Epidermal melanocyte (primary cell): ENCODE results near the gene ISOC1.

ENCODE experiments used
- DNase-seq: peaks from one replicate; pipeline ENCODE4 v3.0.0; 2011; ENCODE audit warnings: low spot score; ENCODE audit not compliant: insufficient read length

ISOC1 gene

DNA sequence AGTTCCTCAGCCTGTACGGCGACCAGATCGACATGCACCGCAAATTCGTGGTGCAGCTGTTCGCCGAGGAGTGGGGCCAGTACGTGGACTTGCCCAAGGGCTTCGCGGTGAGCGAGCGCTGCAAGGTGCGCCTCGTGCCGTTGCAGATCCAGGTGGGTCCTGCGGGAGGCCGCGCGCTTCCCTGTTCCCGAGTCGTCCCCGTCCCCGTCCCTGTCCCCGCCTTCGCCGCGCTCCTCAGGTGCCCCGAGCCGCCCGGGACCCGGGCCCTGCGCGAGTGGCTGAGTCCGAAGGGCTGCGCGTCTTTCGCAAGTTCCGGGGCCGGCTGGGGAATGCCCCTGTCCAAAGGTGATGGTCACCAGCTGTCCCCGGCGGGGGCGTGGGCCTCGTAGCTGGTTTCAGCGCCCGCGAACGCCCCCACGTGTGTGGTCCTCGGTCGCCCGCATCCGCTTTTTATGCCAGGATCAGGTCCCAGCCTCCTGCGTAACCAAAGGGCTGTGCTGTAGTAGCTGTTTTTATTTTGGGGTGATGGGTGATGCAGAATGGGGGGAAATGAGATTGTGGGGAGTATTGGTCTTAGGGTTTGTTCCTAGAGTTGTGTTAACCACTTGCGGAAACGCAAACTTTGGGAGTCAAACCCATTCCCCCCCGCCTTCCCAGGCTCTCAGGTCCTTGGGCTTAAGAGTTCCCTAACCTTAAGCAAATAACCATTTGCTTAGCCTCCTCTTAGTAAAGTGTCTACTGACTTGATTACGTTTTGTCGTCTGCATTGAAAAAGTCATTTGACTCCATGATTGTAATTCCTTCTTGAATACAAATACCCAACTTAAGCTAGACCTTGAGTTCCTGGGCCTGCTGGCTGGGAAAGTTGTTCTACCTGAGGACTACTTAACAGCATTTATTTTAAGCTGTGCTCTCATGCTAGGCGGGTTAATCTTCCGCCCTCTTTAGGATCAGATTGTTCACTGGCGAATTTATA is 663 bp downstream of the ISOC1 start:
- DNase-seq = no peak

DNA sequence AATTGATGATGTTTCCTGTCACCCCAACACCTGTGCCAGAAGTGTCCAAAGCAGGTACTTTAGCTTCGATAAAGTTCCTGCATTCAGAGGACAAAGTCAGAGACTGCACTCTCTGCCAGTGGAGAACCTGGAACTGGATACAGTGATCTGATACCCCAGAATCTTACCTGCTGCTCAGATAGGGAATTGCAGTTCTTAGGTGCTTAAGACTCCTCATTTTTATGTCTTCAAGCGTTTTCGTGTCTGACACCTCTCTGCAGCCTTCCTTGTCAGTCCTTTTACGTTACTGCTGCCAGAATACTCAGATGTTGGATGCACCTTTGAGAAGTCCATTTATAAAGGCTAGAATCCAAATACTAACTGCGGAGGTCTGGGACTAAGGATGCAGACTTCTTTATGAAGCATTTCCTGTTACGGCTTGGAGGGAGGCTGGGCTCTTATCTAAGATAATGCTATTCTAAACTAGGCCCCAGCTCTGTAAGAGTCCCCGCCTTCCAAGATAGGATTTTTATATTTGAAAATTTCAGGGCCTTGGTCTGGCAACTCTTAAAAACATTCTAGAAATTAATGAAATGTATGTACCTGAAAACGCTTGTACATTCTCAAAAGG is 1.9 kb downstream of the ISOC1 start:
- DNase-seq = no peak

DNA sequence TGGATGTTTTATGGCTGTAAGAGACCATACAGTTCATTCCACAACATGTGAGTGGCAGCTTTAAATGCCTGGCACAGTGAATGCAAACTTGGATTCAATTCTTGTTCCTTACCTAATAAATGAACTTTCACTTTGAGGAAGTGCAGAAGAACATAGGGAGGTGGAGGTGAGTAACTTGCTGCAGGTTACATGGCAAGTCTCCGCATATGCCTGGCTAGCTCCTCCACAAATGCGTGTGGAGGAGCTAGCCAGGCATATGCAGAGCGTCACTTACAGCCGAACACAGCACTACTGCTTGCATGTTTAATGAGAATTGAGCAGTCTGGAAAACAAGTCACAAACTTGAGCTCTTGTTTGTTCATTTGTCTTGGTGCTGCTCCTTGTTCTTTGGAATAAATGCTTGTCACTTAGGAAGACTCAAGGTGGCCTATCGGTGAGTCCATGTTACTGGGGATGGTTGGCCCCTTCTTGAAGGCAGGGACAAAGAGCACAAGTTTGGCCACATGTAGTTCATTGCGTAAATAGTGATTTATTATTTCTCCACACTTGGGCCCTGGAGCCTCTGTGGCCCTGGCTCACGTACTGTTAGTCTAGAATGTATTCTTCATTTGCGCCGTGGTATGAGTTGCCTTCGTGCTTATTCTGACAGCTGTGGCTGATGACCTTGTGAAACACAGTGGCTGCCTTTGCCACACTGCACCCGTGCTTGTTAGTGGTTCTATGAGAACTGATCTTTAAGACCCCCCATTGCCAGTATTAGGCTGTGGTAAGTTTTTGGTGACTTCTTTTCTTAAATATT is 3.1 kb downstream of the ISOC1 start:
- no peak for DNase-seq

DNA sequence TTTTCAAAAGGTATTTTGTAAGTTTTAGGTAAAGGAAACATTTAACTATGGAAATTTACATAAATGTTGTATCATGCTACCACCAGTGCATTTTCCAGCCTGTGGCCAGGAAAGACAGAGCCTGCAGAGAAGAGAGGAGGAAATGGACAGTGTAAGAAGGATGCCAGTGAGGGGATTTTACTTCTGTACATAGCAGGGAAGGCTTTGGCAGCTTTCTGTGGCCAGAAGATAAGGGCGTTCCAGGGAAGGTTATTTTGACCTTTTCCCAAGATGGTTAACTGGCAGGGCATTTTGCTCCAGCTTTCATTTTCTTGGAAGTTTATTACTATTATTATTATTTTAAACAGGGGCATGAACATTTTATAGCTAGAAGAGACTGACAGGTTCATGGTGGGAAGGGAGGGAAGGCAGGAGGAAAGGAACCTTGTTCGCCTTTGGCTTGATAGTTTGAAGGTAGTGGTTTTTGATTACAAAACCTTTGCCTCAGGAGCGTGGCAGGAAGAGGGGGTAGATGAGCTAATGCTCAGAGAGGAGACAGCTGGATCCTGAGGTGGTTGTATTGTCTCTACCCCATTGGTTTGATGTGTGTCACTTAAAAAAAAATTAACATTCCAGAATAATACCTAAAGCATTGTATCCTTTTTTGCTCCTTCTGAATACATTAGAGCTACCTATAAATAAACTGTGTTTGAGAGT is 4.1 kb downstream of the ISOC1 start:
- no peak for DNase-seq

DNA sequence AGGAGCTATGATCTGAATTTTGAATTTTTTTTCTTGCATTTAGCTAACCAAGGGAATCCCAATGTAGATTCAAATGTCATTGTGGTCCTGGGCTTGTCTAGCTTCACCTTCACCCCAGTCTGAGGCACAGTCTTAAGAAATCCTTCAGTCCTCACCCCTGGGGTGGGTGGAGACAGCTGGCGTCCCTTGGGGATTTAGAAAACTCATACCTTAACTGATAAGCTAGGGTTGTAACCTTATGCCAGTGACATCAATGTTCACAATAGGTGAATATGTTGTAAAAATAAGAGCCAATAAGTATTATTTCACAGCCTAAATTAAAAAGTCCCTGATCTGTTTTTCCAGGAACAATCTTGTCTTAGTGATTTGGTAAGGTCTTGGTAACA is 4.6 kb downstream of the ISOC1 start:
- DNase-seq = no peak

DNA sequence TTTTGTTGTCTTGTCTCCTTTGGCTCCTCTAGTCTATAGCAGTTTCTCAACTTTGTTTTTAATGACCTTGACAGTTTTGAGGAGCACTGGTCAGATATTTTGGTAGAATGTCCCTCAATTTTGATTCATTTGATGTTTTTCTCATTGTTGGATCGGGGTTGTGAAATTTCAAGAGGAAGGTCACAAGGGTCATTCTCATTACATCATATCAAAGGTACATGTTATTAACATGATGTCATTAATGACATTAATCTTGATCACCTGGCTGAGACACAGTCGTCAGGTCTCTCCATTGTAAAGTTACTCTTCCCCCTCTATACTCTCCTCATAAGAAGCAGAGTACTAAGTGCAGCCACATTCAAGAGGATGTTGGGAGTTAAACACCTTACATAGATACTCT is 7.2 kb downstream of the ISOC1 start:
- DNase-seq = no peak

DNA sequence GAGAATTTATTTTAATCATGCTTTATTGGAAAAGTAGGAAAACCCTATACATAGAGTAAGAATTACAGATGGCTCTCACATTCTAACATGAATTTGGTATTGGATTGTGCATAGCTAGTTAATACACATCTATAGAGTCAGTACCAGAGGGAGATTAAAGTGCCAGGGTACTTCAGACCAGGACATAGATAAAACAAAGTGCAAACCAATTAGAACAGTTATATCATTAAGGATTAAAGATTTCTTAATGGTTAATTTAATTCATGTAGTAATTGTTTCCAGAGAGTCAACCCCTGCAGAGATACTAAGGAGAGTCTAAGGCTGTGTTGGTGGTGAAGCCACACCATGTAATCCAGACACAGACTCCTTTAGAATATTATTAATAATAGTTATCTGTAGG is 8.8 kb downstream of the ISOC1 start:
- no peak for DNase-seq

DNA sequence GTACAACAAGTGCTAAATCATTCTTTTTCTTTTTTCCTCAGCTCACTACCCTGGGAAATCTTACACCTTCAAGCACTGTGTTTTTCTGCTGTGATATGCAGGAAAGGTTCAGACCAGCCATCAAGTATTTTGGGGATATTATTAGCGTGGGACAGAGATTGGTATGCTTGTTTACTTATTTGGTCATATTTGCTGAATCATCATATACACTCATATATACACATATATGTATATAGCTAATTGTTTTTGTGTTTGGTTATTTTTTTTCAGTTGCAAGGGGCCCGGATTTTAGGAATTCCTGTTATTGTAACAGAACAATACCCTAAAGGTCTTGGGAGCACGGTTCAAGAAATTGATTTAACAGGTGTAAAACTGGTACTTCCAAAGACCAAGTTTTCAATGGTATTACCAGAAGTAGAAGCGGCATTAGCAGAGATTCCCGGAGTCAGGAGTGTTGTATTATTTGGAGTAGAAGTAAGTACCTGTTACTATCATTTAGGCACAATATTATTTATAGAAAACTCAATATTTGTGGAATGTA is 10.4 kb downstream of the ISOC1 start:
- DNase-seq = no peak

DNA sequence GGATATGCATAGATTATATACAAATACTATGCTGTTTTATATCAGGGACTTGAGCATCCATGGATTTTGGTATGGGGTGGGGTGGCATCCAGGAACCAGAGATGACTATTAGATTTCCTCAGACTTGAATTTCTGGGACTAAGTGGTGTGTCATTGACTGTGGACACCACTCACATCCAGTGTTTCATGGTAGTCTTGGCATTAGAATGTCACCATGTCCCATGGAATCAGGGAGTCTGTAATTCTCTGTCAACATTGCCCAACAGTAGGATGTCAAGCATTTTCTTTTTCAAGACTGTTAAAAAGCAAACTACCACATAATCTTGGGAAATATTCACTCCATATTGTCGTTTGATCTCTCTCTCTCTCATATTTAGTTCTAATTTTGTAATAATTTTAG is 13.1 kb downstream of the ISOC1 start:
- DNase-seq = no peak

DNA sequence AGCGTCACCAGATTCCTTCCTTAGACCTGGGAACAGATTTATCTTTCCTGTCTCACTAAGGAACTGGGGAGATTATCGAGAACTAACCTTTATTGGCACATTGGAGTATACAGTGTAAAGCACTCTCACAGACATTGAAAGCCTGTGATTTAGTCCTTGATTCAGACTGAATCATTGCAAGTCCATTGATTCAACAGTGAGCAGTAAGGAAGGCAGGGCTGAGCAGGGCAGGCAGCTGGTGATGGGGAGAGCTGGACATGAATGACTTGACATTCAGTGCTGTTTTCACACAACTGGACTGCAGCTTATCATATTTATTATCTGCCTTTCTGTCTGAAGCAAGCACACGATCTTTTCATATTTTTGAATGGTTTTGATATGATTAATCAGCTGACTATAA is 16.2 kb downstream of the ISOC1 start:
- DNase-seq = no peak

DNA sequence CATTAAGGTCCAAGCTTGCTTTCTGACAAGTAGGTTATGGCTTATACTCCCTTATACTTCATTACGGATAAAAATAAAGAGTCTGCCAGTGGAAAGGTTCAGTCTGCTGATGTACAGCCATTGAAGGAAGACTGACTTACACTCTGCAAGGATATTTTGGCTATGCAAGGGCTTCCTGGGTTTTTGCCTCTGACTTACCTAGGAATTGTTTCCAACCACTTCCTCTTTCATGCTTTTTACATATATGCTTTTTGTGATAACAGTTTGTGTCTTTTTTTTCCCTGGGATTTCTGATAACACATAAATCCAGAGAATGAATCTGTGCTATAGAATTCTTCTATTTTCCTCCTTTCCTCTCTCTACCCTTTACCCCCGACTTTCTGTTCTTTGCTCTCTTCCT is 16.8 kb downstream of the ISOC1 start:
- DNase-seq = no peak

DNA sequence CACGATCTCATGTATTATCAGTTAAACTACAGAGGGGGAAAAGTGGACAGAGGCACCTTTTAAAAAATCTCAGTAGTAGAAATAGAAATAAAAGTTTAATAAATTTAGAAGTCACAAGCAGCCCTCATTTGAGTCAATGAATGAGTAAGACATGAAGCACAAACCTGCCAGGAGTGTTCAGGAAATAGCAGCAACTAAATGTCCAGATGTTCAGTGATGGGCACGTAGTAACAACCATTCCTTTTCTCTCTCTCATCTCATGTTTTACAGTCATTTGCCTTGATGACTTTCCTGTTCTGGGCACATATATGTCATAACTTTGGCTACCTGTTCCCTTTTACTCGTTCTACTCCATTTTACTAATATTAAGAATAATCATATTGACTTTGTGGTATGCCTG is 17.7 kb downstream of the ISOC1 start:
- no peak for DNase-seq

DNA sequence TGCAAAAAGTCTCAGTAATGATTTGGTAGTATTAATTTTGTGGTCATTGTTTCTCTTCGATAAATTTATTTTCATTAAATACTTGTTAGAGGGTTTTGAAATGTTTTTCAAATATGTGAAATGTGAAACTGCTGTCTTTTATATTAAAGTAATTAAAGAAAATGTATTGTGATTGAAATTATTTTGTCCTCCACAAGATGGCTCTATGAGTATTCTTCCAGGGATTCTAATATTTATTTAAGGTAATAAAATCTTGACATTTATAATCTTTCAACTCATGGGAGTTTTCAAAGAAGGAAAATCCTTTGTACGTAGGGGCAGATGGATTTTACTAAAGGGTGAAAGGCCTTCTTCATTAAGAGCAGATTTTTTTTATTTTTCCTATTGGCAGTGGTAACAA is 19.3 kb downstream of the ISOC1 start:
- no peak for DNase-seq

DNA sequence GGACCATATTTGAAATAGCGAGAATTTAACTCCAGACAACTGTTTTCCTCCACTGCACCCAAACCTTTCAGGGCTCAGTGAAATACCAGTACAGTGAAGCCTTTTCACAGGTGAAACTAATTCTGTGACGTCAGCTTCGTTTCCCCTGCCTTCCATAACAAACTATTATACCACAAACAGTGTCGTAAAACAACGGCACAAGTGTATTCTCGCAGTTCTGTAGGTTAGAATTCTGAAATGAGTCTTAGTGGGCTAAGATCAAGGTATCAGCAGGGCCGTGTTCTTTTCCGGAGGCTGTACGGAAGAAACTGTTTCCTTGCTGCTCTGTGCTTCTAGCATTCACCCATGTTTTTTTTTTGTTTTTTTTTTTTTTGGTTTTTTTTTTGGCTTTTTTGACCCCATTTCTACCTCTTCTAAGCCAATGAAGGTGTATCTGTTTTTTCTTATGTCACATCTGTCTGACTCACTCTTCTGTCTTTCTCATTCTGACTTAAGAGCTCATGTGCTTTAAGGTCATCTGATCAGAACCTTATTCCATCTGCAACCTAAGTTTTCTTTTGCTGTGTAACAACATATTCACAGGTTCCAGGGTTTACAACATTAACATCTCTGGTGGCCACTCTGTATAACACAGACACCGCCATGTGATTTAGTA is 20.1 kb downstream of the ISOC1 start:
- no peak for DNase-seq

DNA sequence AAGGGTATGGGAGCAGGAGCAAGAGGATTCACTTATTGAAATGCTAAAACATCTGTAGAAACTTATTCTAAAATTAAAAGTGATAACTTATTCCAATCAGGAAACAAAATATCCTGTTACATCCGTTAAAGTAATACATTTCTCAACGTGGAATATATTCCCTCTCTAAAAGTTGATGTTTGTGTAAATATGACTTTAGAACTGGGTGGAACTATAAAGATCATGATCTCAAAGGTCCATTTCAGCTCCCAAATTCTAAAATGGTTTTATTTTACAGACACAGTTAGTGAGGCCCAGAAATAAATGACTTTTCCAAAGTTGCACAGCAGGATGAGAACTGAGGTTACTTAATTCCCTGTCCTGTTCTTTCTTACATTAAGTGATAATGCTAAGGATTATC is 21.1 kb downstream of the ISOC1 start:
- no peak for DNase-seq

DNA sequence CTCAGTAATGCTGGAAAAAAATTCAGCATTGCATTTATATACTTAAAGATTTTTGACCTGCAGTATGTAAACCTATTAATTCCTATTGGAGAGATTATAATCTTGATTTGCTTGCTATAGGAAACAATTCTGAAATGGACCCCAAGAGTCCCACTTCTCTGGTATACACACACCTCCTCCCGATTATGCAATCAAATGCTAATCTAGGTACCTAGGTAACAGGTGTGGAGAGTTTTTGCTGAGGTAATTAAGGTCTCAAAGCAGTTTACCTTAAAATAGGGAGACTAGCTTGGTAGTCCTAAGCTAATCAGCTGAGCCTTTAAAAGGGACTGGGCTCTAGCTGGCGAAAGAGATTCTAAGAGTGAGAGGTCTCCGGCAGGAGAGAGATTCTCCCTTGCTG is 22.2 kb downstream of the ISOC1 start:
- DNase-seq = no peak

DNA sequence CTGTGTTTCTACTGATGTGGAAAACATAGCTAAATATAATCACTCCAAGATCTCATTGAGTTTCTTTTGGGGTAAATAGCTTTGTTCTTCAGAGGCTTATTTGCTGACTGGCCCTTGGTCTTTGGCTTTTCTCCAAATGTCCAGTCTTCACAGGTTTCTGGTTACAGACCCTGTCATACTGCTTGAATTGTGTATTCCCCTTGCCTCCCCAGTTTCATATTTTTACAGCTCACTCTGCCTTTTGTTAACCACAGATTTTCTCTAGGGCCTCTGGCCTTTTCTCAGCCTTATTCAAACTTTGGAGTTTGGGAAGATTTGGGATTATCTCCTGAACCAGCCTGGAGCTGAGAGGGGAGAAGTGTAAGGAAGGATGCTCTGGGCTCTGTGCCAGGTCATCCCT is 23.9 kb downstream of the ISOC1 start:
- DNase-seq = no peak

DNA sequence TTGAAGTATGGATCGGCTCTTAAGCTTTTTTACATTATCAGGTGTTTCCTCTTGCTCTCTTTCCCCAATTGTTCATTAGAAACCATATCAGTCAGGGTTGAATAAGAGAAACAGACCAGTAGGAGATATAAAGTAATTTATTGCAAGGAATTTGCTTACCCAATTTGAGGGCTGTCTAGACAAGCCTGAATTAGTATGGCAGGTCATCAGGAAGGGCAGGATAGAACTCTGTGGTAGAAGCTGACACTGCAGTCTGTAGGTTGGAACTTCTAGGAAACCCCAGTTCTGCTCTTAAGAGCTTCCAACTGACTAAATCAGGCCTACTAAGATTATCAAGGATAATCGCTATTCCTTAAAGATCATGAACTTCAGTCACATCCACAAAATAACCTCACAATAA is 24.3 kb downstream of the ISOC1 start:
- DNase-seq = no peak

DNA sequence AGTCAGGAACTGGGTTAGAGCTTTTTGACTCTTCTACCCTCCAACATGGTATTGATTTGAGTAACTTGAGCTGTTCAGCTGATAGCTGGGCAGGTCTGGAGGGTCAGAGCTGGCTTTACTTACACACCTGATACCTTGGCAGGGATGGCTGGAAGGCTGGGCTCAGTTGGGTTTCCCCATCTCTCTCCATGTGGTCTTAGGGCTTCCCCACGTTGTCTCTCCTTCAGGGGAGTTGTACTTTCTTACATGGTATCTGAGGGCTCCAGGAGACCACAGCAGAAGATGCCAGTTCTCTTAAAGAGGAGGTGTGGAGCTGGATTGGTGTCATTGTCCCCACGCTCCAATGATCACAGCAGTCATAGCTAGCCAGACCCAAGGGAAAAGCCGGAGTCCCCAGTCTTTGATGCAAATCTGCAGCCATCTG is 25.6 kb downstream of the ISOC1 start:
- no peak for DNase-seq

DNA sequence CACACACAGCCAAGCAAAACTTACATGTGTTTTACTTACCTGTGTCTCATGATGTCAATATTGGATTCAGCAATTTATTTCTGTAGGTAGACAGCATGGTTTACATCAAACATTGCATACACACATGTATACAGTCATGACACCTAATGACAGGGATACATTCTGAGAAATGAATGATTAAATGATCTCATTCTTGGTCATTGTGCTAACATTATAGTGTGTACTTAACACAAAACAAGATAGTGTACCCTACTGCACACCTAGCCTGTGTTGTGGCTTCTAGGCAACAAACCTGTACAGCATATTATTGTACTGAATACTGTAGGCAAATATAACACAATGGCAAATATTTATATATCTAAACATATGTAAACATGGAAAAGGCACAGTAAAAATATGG is 28.0 kb downstream of the ISOC1 start:
- DNase-seq = no peak

DNA sequence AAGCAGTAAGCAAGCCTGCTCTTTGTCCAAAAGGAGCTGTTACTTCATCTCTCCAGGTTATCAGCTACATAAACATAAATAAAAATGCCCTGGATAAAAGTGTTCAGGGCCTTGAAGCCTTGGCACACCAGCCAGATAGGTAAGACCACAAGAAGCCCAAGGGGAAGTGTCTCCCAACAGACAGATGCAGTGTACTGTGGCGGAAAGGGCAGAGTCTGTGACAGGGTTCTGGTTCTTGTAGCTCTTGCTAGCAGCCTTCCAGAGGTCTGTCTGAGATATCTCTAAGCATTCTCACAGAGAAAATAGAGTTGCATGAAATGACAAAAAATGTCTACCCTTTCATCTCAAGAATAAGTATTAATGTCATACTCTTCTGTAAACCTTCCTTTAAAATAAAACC is 30.1 kb downstream of the ISOC1 start:
- DNase-seq = no peak
